PC-9 (cell line): ENCODE measurements around the gene EEF2K. TPM values are rescaled to one million over a fixed set of nuclear protein-coding genes. Genes with fewer than 3 reads are reported as not detected.

ENCODE experiments used
- BruUV-seq: library from RNA; stranded (reverse); fragments of 400-500 nt; replicated peaks from 2 replicates; lab custom pipeline; 2021; lab: Mats Ljungman, UMichigan
- CTCF ChIA-PET: fragments of 300-600 bp; sonication (Branson Sonifier 250); formaldehyde crosslinking; loops from one replicate; lab custom pipeline; 2022; ENCODE audit warnings: antibody characterized with exemption; lab: Charles Lee
- POLR2A ChIA-PET: fragments of 300-600 bp; sonication (Branson Sonifier 250); formaldehyde crosslinking; loops from one replicate; lab custom pipeline; 2022; ENCODE audit warnings: antibody characterized with exemption; ENCODE audit not compliant: unreplicated experiment; lab: Charles Lee
- DNase-seq, 2 experiments: peaks; one replicate each; pipeline versions ENCODE4 v3.0.0 to v3.0.0-alpha.2; 2015 to 2022; ENCODE audit warnings: mixed read lengths in 1 of 2
- H2AFZ ChIP-seq: fragments of 200-600 bp; sonication (generic); 2 replicates; pipeline ENCODE4 v1.8.1; 2017; ENCODE audit warnings: antibody characterized with exemption
- H3F3A ChIP-seq: fragments of 200-600 bp; sonication (generic); 2 replicates; pipeline ENCODE4 v1.8.1; 2017; ENCODE audit warnings: antibody characterized with exemption, mild to moderate bottlenecking, low read depth; ENCODE audit not compliant: insufficient read depth
- H3K27ac ChIP-seq: fragments of 200-600 bp; sonication (generic); 2 replicates; pipeline ENCODE4 v1.6.1; 2016; ENCODE audit warnings: mixed run types
- H3K27me3 ChIP-seq: fragments of 200-600 bp; sonication (generic); 2 replicates; pipeline ENCODE4 v1.6.1; 2016; ENCODE audit warnings: low read depth, mixed run types; ENCODE audit not compliant: insufficient read depth
- H3K36me3 ChIP-seq: fragments of 200-600 bp; sonication (generic); 2 replicates; pipeline ENCODE4 v1.6.1; 2016; ENCODE audit warnings: low read depth, mixed run types
- H3K4me1 ChIP-seq: fragments of 200-600 bp; sonication (generic); replicated peaks from 2 replicates; pipeline ENCODE4 v1.6.1; 2016; ENCODE audit warnings: mixed run types; ENCODE audit not compliant: insufficient read depth
- H3K4me2 ChIP-seq: fragments of 200-600 bp; sonication (generic); 2 replicates; pipeline ENCODE4 v1.6.1; 2017; ENCODE audit warnings: mixed run types
- H3K4me3 ChIP-seq: fragments of 200-600 bp; sonication (generic); 2 replicates; pipeline ENCODE4 v1.6.1; 2016; ENCODE audit warnings: mixed run types
- H3K79me2 ChIP-seq: fragments of 200-600 bp; sonication (generic); 2 replicates; pipeline ENCODE4 v1.6.1; 2017; ENCODE audit warnings: low read depth, mixed run types
- H3K9me2 ChIP-seq: fragments of 200-600 bp; sonication (generic); 2 replicates; pipeline ENCODE4 v1.8.1; 2017; ENCODE audit warnings: mild to moderate bottlenecking; ENCODE audit not compliant: insufficient read depth
- H3K9me3 ChIP-seq: fragments of 200-600 bp; sonication (generic); 2 replicates; pipeline ENCODE4 v1.8.1; 2016; ENCODE audit warnings: low read depth; ENCODE audit not compliant: insufficient read depth
- H4K20me1 ChIP-seq: fragments of 200-600 bp; sonication (generic); 2 replicates; pipeline ENCODE4 v1.8.1; 2017; ENCODE audit not compliant: insufficient read depth
- CTCF ChIP-seq: fragments of 200-600 bp; sonication (generic); conservative IDR thresholded peaks from 2 replicates; pipeline ENCODE4 v1.6.1; 2017; ENCODE audit warnings: mixed run types, antibody characterized with exemption, mild to moderate bottlenecking, moderate library complexity
- EZH2 ChIP-seq: fragments of 200-600 bp; sonication (generic); IDR thresholded peaks from 2 replicates; pipeline ENCODE4 v1.8.0; 2017; ENCODE audit warnings: antibody characterized with exemption, low read depth
- intact Hi-C: fragments of 100-400 bp; cut with micrococcal nuclease; formaldehyde crosslinking; loops from one replicate; pipeline ENCODE4 v1.10.0; 2022; ENCODE audit not compliant: unreplicated experiment
- total RNA-seq: library from RNA; stranded (reverse); gene quantifications from 2 replicates; pipeline ENCODE4 v1.2.3, GENCODE V29; 2021

The EEF2K gene
- total RNA-seq, 1 experiment from 2014 or later, result 29.8 TPM

GRCh38 chr16:22191532-22192260 lies 14.4 kb upstream of the EEF2K start:
- H2AFZ ChIP-seq, result peak overlapping the region; percentile 90
- POLR2A ChIA-PET, result interaction anchor here (0.5 to 0.7 kb wide), 3 partner anchors 8 to 245 kb away, joined by 4 to 23 read pairs (median 5); no protein-coding TSS in a partner anchor
- BruUV-seq, result TSS peak; percentile 71

DNA sequence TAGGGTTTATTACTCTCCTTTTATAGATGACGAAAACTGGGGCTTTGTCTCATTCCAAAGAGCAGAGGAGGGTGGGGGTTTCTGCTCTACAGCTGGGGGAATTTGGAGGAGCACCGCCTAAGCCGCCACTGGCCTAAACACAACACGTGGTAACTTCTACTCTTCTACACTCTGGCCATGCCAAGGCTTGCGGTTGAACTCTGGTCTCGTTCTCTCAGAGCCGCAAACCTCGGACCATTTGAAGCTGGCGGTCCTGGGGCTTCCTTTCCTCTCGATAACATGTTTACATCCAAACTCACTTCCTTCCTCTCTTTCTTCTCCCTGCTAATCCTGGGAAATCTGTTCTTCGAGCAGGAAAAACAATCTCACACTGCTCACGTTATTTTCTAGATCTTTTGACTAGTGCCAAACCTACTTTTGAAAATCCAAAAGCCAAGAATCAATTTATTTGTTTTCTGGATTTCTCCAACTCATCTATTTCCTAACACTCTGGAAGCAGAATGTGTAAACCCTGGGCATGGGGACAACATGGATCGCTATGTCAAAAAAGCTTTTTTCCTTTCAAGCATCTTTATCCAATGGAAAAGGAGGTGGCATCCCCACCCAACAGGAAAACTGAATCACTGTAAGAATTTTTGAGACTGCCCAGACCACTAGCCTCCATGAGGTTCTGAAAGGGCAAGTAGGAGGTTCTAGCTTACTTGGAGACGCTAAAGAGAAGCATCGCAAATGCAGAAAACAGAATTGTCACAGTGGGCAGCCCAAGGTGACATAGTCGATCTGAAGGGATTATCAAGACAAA lies 13.6 kb upstream of the EEF2K start:
- TF ChIP-seq EZH2 (no peak), CTCF (no peak)
- H3K79me2 ChIP-seq, result no peaks in the 10 kb centered on the region
- H2AFZ ChIP-seq, result peak overlapping the region; percentile 90
- H3K36me3 ChIP-seq, result no peaks in the 10 kb centered on the region
- no peak overlapping the region for H3K27ac ChIP-seq
- ChIA-PET POLR2A (interaction anchor here (0.5 to 0.6 kb wide), 2 partner anchors 23 to 244 kb away, joined by 3 to 23 read pairs; no protein-coding TSS in a partner anchor), CTCF (interaction anchor here (0.7 kb wide), 1 partner anchor 9 kb away, joined by 7 read pairs; no protein-coding TSS in a partner anchor)
- H3K4me3 ChIP-seq, result peak overlapping the region; percentile 77; the same call in 1 of the 2 replicates
- H3K4me1 ChIP-seq, result peaks cover 19% of the 10 kb centered on the region
- peaks cover 22% of the 10 kb centered on the region; the same call in 1 of the 2 replicates for H3F3A ChIP-seq
- intact Hi-C loops, result loop anchor here (10.0 kb wide), 1 partner anchor 1008 kb away; no protein-coding TSS in a partner anchor
- H3K4me2 ChIP-seq, result peak overlapping the region; percentile 89
- BruUV-seq, result no TSS peak
- H4K20me1 ChIP-seq, result no peaks in the 10 kb centered on the region
- no peaks in the 10 kb centered on the region for H3K9me2 ChIP-seq
- H3K27me3 ChIP-seq, result no peaks in the 10 kb centered on the region
- DNase-seq, result peak; percentile 46 to 55
- H3K9me3 ChIP-seq, result no peaks in the 10 kb centered on the region

More at GRCh38 chr16:22191532-22192260, 14.4 kb upstream of the EEF2K start:
- Histone ChIP-seq H3K4me1 (peaks cover 19% of the 10 kb centered on the region), H3K79me2 (no peaks in the 10 kb centered on the region), H3K9me3 (no peaks in the 10 kb centered on the region), H3K4me2 (peak overlapping the region; percentile 89), H3K27ac (peak overlapping the region; percentile 59), H3F3A (peaks cover 14% of the 10 kb centered on the region; the same call in 1 of the 2 replicates), H3K4me3 (peak overlapping the region; percentile 77), H4K20me1 (no peaks in the 10 kb centered on the region), H3K9me2 (no peaks in the 10 kb centered on the region), H3K27me3 (no peaks in the 10 kb centered on the region), H3K36me3 (no peaks in the 10 kb centered on the region)
- CTCF ChIA-PET, result interaction anchor here (0.7 to 0.8 kb wide), 2 partner anchors 10 to 15 kb away, joined by 3 to 7 read pairs; partner anchors contain the start of gene EEF2K
- intact Hi-C loops, result loop anchor here (2.0 to 10.0 kb wide), 3 partner anchors 41 to 1033 kb away; partner anchors contain the start of gene LDAF1
- DNase-seq, result no peak
- TF ChIP-seq CTCF (no peak), EZH2 (no peak)

DNA sequence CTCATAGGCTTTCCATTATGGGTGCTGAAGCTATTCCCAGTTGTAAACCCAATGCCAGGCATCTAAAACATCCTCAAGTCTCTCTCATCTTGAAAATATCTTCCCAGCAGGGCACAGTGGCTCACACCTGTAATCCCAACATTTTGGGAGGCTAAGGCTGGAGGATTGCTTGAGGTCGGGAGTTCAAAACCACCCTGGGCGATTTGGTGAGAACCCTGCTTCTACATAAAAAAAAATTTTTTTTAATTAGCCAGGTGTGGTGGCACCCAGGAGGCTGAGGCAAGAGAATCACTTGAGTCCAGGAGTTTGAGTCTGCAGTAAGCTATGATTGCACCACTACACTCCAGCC lies 13.0 kb upstream of the EEF2K start:
- no peak overlapping the region for H3K27ac ChIP-seq
- no peak overlapping the region for H3K4me3 ChIP-seq
- H3K79me2 ChIP-seq, result no peaks in the 10 kb centered on the region
- no TSS peak for BruUV-seq
- ChIA-PET CTCF (no interaction called here), POLR2A (interaction anchor here (0.6 kb wide), 1 partner anchor 23 kb away, joined by 3 read pairs; no protein-coding TSS in a partner anchor)
- no peak for TF ChIP-seq EZH2
- no peak for TF ChIP-seq CTCF
- peaks cover 26% of the 10 kb centered on the region; the same call in 1 of the 2 replicates for H3F3A ChIP-seq
- intact Hi-C loops, result loop anchor here (10.0 kb wide), 1 partner anchor 1008 kb away; no protein-coding TSS in a partner anchor
- H3K9me3 ChIP-seq, result no peaks in the 10 kb centered on the region
- DNase-seq, result no peak
- no peak overlapping the region for H3K4me2 ChIP-seq
- no peak overlapping the region for H2AFZ ChIP-seq
- H3K36me3 ChIP-seq, result no peaks in the 10 kb centered on the region
- peaks cover 19% of the 10 kb centered on the region for H3K4me1 ChIP-seq
- no peaks in the 10 kb centered on the region for H3K27me3 ChIP-seq
- H4K20me1 ChIP-seq, result no peaks in the 10 kb centered on the region
- H3K9me2 ChIP-seq, result no peaks in the 10 kb centered on the region
